ENCODE results near the gene CTF1.
"Not testable (repeated sequence)": the region's sequence is repeated elsewhere in the genome, so short reads cannot be mapped to it uniquely, and the experiment has no call there.

The CTF1 gene

GRCh38 chr16:30934827-30935557, 38.6 kb downstream of the CTF1 start:
- DNase-seq, result peak; percentile 6

GRCh38 chr16:30937692-30938091, 41.3 kb downstream of the CTF1 start:
- DNase-seq, result no peak

GRCh38 chr16:30939571-30939970, 43.2 kb downstream of the CTF1 start:
- not testable (repeated sequence) for DNase-seq

- DNase-seq, result peak; percentile 19
Observed at GRCh38 chr16:30941600-30942425, 45.4 kb downstream of the CTF1 start.

GRCh38 chr16:30942426-30942806, 46.0 kb downstream of the CTF1 start:
- no peak for DNase-seq

GRCh38 chr16:30944352-30944751, 47.9 kb downstream of the CTF1 start:
- DNase-seq, result no peak

GRCh38 chr16:30946671-30947540, 50.5 kb downstream of the CTF1 start:
- DNase-seq, result no peak

GRCh38 chr16:30947541-30947858, 51.1 kb downstream of the CTF1 start:
- DNase-seq, result no peak

- DNase-seq, result no peak
Observed at GRCh38 chr16:30947859-30948666, 51.6 kb downstream of the CTF1 start.

GRCh38 chr16:30948667-30949649, 52.5 kb downstream of the CTF1 start, which contains the start of gene ORAI3:
ORAI3 (plus strand) TSS chr16:30949068; CDS start chr16:30949290, 222 bp downstream.
- DNase-seq, result no peak

- DNase-seq, result no peak
Observed at GRCh38 chr16:30949650-30950515, 53.5 kb downstream of the CTF1 start.

- no peak for DNase-seq
Observed at GRCh38 chr16:30950516-30951065, 54.2 kb downstream of the CTF1 start.

GRCh38 chr16:30951193-30951592, 54.8 kb downstream of the CTF1 start:
- DNase-seq, result no peak

GRCh38 chr16:30951750-30952149, 55.3 kb downstream of the CTF1 start:
- DNase-seq, result no peak

GRCh38 chr16:30953111-30953510, 56.7 kb downstream of the CTF1 start:
- DNase-seq, result no peak

Measured in NCI-H2029 treated with DMSO at 0.1 percent for 48 hours (cell line).